HG03039 (cell line): ENCODE measurements around the gene SLC35D1.
"Not testable (repeated sequence)": the region's sequence is repeated elsewhere in the genome, so short reads cannot be mapped to it uniquely, and the experiment has no call there.

ENCODE experiments used
- ATAC-seq: cut with Tn5 transposase; IDR thresholded peaks from one replicate; pipeline ENCODE4 v1.9.1; 2021; ENCODE audit warnings: mild to moderate bottlenecking, moderate library complexity; ENCODE audit not compliant: unreplicated experiment

The SLC35D1 gene

DNA sequence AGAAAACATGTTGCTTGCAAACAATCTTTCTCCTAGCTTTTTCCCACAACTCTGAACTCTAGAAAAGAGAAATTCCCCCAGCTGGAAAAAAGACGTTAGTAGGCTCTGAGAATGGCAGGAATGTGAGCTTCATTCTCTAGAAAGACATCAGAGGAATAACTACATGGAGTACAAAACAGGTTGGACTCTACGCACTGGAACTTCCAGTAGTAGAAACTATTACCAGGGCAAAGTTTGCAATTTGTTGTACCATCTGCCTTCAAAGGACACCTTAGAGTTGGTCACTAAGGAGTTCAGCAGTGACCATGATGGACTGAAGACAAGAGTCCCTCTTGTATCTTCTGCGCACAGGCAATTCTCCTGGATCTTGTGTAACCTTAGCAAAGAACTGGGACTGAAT is 60.9 kb downstream of the SLC35D1 start:
- no peak for ATAC-seq

DNA sequence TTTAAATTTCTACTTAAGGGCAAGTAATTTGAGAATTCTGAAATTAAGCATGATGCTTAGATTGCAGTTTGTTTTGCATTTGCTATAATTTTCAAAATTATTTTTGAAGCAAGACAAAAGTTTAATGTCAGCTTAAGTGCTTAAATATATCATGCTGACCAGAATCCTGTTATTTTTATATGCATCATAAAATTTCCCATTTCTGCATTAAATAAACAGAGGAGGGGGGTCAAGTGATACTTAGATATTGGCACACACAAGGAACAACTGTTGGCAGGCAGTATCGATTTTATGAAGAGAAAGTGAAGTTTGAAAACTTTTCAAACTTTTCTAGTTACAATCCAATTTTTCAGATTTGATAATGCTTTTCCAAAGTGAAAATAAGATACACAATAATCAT is 68.1 kb downstream of the SLC35D1 start:
- ATAC-seq, result no peak

GRCh38 chr1:66984491-66984890 is 69.5 kb downstream of the SLC35D1 start:
- peak; percentile 89 for ATAC-seq

GRCh38 chr1:66982561-66983260 is 71.2 kb downstream of the SLC35D1 start:
- no peak for ATAC-seq

DNA sequence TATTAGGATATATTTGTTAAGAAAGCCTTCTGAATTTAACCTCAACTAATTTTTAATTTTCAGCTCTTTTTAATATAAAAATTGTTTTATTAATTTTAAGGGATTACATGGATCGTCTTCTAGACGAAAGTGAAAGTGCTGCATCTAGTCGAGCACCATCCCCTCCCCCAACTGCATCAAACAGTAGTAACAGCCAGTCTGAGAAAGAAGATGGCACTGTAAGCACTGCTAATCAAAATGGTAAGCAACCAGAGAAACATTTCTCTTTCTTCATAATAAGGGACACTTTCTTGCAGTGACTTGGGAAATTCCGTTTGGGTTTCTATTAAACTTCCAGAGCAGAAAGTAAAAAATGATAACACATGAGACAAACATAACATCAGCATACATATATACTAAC is 72.3 kb downstream of the SLC35D1 start:
- ATAC-seq, result no peak

DNA sequence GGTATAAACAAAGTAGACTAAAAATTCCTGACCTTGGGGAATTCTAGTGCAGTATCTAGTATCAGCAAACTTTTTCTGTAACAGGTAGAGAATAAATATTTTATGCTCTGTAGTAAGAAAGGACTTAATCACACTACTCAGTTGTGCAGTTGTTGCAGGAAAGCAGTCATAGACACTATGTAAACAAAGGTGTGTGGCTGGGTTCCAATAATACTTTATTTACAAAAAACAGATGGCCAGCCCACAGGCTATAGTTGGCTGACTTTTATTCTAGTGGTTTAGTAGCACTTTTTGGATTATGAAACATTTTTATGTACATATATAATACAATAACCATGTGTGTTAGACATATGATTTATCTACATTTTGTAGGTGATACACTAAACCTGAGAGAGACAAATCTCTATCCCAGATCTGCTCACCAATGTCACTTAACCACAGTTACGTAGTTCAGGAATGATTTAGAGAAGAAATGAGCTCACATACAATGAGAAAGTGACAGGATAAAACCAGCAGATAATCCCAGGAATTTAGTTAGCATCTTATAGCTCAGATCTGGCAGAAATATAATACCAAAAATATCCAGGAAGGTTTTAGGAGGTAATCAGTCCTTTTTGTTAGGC is 73.1 kb downstream of the SLC35D1 start:
- no peak for ATAC-seq

DNA sequence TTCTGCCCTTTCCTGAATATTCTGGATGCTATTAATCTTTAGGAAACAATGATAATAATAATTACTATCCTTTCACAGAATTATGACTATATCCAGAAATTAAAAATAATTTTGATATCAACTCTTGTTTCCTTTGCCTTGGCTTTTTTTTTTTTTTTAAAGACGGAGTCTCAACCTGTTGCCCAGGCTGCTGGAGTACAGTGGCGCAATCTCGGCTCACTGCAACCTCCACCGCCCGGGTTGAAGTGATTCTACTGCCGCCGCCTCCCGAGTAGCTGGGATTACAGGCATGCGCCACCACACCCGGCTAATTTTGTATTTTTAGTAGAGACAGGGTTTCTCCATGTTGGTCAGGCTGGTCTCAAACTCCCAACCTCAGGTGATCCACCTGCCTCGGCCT is 74.3 kb downstream of the SLC35D1 start:
- ATAC-seq, result not testable (repeated sequence)

DNA sequence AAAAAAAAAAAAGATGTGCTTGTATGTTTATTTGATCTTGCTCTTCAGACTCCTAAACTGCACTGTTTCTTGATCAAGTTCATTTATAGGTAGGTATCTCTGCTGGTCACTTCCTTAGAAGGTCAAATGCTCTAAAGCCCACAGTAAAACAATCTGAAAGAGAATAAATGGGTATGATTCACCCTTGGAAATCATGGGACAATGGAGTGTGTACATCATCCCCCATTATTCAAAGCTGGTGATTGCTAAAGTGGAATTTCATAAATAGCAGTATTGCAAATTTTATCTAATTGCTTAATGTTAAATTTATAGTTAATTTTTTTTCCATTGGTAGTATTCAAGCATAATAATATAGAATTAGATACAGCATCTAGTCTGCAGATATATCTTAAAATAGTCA is 75.7 kb downstream of the SLC35D1 start:
- ATAC-seq, result no peak

- ATAC-seq, result no peak
Observed at GRCh38 chr1:66968574-66968973, 85.4 kb downstream of the SLC35D1 start.

DNA sequence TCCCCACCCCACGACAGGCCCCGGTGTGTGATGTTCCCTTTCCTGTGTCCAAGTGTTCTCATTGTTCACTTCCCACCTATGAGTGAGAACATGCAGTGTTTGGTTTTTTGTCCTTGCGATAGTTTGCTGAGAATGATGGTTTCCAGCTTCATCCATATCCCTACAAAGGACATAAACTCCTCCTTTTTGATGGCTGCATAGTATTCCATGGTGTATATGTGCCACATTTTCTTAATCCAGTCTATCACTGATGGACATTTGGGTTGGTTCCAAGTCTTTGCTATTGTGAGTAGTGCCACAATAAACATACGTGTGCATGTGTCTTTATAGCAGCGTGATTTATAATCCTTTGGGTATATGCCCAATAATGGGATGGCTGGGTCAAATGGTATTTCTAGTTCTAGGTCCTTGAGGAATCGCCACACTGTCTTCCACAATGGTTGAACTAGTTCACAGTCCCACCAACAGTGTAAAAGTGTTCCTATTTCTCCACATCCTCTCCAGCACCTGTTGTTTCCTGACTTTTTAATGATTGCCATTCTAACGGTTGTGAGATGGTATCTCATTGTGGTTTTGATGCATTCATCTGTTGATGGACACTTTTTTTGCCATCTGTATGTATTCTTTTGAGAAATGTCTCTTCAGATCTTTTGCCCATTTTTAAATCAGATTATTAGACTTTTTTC is 87.6 kb downstream of the SLC35D1 start:
- ATAC-seq, result not testable (repeated sequence)

- no peak for ATAC-seq
Observed at GRCh38 chr1:66957938-66958337, 96.0 kb downstream of the SLC35D1 start.

- ATAC-seq, result peak; percentile 58
Observed at GRCh38 chr1:66954208-66954607, 99.7 kb downstream of the SLC35D1 start.

DNA sequence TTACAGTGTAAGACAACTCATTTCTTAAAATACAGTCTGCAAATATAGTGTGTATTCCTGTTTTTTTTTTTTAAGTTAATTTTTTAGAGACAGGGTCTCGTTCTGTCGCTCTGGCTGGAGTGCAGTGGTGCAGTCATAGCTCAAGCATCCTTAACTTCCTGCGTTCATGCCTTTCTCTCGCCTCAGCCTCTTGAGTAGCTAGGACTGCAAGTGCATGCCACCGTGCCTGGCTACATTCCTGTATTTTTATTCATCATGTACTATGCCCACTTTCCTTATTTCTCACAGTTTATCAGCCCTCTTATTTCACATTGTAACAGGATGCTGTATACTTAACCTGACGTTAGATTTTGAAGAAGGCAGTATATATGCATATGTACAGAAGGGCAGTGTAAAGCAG is 102.4 kb downstream of the SLC35D1 start:
- ATAC-seq, result no peak
